ENCODE measurements around the gene KRIT1.

The KRIT1 gene

DNA sequence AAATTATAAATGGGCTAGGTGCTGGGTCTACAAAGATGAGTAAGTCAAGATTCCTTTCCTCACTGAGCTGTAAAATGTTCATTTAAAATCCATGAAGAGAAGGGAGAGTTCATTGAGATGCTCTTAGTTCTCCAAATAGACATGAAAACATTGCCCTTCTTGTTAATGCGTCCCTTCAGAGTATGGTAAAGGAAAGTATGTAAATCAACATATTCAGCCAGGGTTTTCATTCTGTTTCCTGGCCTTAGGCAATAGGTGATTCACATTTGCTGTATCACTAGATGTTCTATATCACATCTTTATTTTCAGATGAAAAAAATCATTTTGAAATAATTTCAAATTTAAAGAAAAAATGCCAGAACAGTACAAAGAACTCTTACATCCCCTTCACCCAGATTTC lies 5.5 kb upstream of the KRIT1 start:
- peaks cover 17% of the 10 kb centered on the region for H3K4me1 ChIP-seq (ENCODE audit: control insufficient read depth, low read length)

DNA sequence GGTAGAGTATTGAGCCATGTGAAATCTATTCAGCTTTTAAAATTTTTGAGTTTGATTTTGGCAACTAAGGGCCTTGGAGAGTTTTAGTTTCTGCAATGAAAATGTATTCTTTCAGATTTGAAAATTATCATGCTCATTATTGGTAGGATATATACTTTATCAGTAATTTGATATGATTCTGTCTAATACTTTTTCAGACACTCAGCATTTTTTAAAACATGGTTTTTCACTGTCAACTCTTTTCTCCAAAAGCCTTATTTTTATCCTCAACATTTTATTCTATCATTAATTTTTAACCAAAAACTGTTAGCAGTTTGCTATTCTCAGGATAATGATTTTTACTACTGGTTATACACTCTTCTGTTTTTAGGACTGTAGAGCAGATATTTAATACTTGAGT lies 4.9 kb upstream of the KRIT1 start:
- Histone ChIP-seq H3K4me3 (ENCODE audit: low read length) (no peak overlapping the region), H3K9me2 (replicated peaks; ENCODE audit: control insufficient read depth, low read length) (no peaks in the 10 kb centered on the region), H3F3A (ENCODE audit: control insufficient read depth, insufficient read depth) (no peaks in the 10 kb centered on the region), H3K27ac (ENCODE audit: low read depth, low read length) (no peak overlapping the region), H3K27me3 (ENCODE audit: control insufficient read depth, low read length) (no peaks in the 10 kb centered on the region), H3K9me3 (ENCODE audit: control insufficient read depth, insufficient read depth, low read length) (peaks cover 3% of the 10 kb centered on the region; the same call in 1 of the 2 replicates), H3K4me1 (ENCODE audit: control insufficient read depth, low read length) (peaks cover 17% of the 10 kb centered on the region), H4K20me1 (ENCODE audit: control insufficient read depth, insufficient read depth, low read depth, low read length) (0 out of 2 replicates have a peak, but pooled peaks cover 4% of the 10 kb centered on the region), H3K79me2 (ENCODE audit: control insufficient read depth, low read length) (peaks cover 96% of the 10 kb centered on the region), H3K4me2 (ENCODE audit: low read length) (no peak overlapping the region), H3K36me3 (ENCODE audit: control insufficient read depth, low read length) (peaks cover 20% of the 10 kb centered on the region)
- no peak for TF ChIP-seq EZH2phosphoT487 (IDR thresholded peaks at IDR 0.05; ENCODE audit: borderline replicate concordance, low read length)
- TF ChIP-seq, protein P1, sequence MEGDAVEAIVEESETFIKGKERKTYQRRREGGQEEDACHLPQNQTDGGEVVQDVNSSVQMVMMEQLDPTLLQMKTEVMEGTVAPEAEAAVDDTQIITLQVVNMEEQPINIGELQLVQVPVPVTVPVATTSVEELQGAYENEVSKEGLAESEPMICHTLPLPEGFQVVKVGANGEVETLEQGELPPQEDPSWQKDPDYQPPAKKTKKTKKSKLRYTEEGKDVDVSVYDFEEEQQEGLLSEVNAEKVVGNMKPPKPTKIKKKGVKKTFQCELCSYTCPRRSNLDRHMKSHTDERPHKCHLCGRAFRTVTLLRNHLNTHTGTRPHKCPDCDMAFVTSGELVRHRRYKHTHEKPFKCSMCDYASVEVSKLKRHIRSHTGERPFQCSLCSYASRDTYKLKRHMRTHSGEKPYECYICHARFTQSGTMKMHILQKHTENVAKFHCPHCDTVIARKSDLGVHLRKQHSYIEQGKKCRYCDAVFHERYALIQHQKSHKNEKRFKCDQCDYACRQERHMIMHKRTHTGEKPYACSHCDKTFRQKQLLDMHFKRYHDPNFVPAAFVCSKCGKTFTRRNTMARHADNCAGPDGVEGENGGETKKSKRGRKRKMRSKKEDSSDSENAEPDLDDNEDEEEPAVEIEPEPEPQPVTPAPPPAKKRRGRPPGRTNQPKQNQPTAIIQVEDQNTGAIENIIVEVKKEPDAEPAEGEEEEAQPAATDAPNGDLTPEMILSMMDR (IDR thresholded peaks at IDR 0.05; ENCODE audit: low read depth, low read length, poor library complexity, severe bottlenecking), result no peak

More for the DNA sequence above, 5.5 kb upstream of the KRIT1 start:
- TF ChIP-seq, protein P1 (IDR thresholded peaks at IDR 0.05; ENCODE audit: low read depth, low read length, poor library complexity, severe bottlenecking), result no peak
- no peak for TF ChIP-seq EZH2phosphoT487 (IDR thresholded peaks at IDR 0.05; ENCODE audit: borderline replicate concordance, low read length)
- Histone ChIP-seq H3K27ac (ENCODE audit: low read depth, low read length) (no peak overlapping the region), H3K4me2 (ENCODE audit: low read length) (no peak overlapping the region), H3K79me2 (ENCODE audit: control insufficient read depth, low read length) (peaks cover 97% of the 10 kb centered on the region), H4K20me1 (ENCODE audit: control insufficient read depth, insufficient read depth, low read depth, low read length) (0 out of 2 replicates have a peak, but pooled peaks cover 4% of the 10 kb centered on the region), H3K27me3 (ENCODE audit: control insufficient read depth, low read length) (no peaks in the 10 kb centered on the region), H3K4me3 (ENCODE audit: low read length) (no peak overlapping the region), H3K9me2 (replicated peaks; ENCODE audit: control insufficient read depth, low read length) (no peaks in the 10 kb centered on the region), H3K36me3 (ENCODE audit: control insufficient read depth, low read length) (peaks cover 20% of the 10 kb centered on the region), H3F3A (ENCODE audit: control insufficient read depth, insufficient read depth) (no peaks in the 10 kb centered on the region), H3K9me3 (ENCODE audit: control insufficient read depth, insufficient read depth, low read length) (peaks cover 3% of the 10 kb centered on the region; the same call in 1 of the 2 replicates)

DNA sequence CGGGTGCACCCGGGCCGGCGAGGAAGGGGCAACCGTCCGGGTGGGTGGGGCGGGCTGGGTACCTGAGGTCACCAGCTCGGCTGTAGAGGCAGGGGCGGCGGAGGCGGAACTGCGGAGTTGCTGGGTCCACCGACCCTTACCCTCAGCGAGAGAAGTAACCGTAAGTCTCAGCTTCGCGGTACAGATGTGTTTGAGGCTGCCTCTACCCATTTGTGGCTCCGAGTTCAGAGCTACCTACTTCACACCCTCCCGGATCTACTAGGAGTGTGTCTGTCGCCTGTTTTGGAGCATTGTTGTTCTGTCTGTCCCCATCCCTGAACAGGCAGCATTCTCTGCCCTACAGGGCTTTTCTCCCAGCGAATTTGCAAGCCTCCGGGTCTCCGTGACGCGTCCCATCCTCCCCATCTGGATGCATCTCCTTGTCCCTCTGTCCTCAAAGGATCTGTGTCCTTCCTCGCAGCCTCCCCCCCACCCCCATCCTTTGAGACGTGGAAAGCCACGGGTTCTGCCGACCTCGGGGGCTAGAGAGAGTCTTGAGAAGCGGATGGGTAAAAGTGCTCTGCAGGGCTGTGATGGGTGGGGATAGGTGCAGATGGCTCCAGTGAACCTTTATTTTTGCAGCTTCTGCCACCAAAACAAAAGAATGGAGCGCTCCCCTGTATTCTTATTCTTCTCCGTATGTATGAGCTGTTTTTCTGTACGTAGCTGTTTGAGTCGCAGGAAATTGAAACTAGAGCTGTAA lies 817 bp upstream of the KRIT1 start:
- Histone ChIP-seq H3F3A (ENCODE audit: control insufficient read depth, insufficient read depth) (no peaks in the 10 kb centered on the region), H3K4me1 (ENCODE audit: control insufficient read depth, low read length) (peaks cover 33% of the 10 kb centered on the region), H3K79me2 (ENCODE audit: control insufficient read depth, low read length) (peaks cover 88% of the 10 kb centered on the region)

More for the DNA sequence above, 817 bp upstream of the KRIT1 start:
- no peak for TF ChIP-seq EZH2phosphoT487 (IDR thresholded peaks at IDR 0.05; ENCODE audit: borderline replicate concordance, low read length)
- TF ChIP-seq, protein P1 (IDR thresholded peaks at IDR 0.05; ENCODE audit: low read depth, low read length, poor library complexity, severe bottlenecking), result no peak
- no peaks in the 10 kb centered on the region for H3K9me2 ChIP-seq (replicated peaks; ENCODE audit: control insufficient read depth, low read length)
- no peaks in the 10 kb centered on the region for H3K27me3 ChIP-seq (ENCODE audit: control insufficient read depth, low read length)
- peak overlapping the region; percentile 98 for H3K4me2 ChIP-seq (ENCODE audit: low read length)
- H4K20me1 ChIP-seq (ENCODE audit: control insufficient read depth, insufficient read depth, low read depth, low read length), result peaks cover 4% of the 10 kb centered on the region; the same call in 1 of the 2 replicates
- H3K27ac ChIP-seq (ENCODE audit: low read depth, low read length), result peak overlapping the region; percentile 74
- H3K36me3 ChIP-seq (ENCODE audit: control insufficient read depth, low read length), result peaks cover 35% of the 10 kb centered on the region
- H3K9me3 ChIP-seq (ENCODE audit: control insufficient read depth, insufficient read depth, low read length), result no peaks in the 10 kb centered on the region
- peak overlapping the region; percentile 96 for H3K4me3 ChIP-seq (ENCODE audit: low read length)
